Ascending aorta (tissue), 2 donors: ENCODE data around the gene CGB3. TPM values are rescaled to one million over a fixed set of nuclear protein-coding genes. Genes with fewer than 3 reads are reported as not detected.

Experiments used
- DNase-seq, 2 donors: peaks; one replicate each; pipeline ENCODE4 v3.0.0-alpha.2; 2019; ENCODE audit warnings: low spot score in 2 of 2
- H3K27ac ChIP-seq, 2 donors: fragments of 200-600 bp; sonication (generic); one replicate each; pipeline ENCODE4 v1.5.1; 2016 to 2017; ENCODE audit warnings: mild to moderate bottlenecking in 1 of 2
- H3K27me3 ChIP-seq: fragments of 200-600 bp; sonication (generic); one replicate; pipeline ENCODE4 v1.5.1; 2017
- H3K36me3 ChIP-seq, 2 donors: fragments of 200-600 bp; sonication (generic); one replicate each; pipeline ENCODE4 v1.5.1; 2016
- H3K4me1 ChIP-seq, 2 donors: fragments of 200-600 bp; sonication (generic); one replicate each; pipeline ENCODE4 v1.5.1; 2016 to 2017; ENCODE audit warnings: mild to moderate bottlenecking in 1 of 2
- H3K4me3 ChIP-seq, 2 donors: fragments of 200-600 bp; sonication (generic); one replicate each; pipeline ENCODE4 v1.5.1; 2016 to 2017; ENCODE audit warnings: mild to moderate bottlenecking in 1 of 2
- H3K9me3 ChIP-seq, 2 donors: fragments of 200-600 bp; sonication (generic); one replicate each; pipeline ENCODE4 v1.5.1; 2016
- intact Hi-C: fragments of 100-400 bp; cut with DNase I; formaldehyde crosslinking; loops from one replicate; pipeline ENCODE4 v1.15.1; 2023
- total RNA-seq: library from RNA; depleted of rRNA; stranded (reverse); fragments of >200 nt; gene quantifications from one replicate; pipeline ENCODE4 v1.1.0, GENCODE V29; 2016
- TF ChIP-seq, protein P1 (sequence below), 3 experiments: fragments of 200-600 bp in 2 of 3; fragments of 450-650 bp in 1 of 3; sonication (generic) in 2 of 3; IDR thresholded peaks; one replicate each; pipeline ENCODE4 v1.5.1; 2016 to 2019; ENCODE audit warnings: antibody characterized with exemption in 3 of 3, mild to moderate bottlenecking in 1 of 3, moderate library complexity in 1 of 3

CGB3 gene
- total RNA-seq, 1 donor from 2014 or later = not detected

DNA sequence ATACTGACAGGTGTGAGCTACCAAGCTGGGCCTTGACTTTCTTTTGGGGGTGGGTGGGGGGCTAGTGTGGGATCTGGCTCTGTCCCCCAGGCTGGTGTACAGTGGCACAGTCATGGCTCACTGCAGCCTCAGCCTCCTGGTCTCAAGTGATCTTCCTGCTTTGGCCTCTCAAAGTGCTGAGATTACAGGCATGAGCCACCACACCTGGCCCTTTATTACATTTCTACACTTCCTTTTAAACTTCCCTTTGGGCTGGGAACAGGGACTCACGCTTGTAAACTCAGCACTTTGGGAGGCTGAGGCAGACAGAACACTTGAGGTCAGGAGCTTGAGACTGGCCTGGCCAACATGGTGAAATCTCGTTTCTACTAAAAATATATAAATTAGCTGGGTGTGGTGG is 47.1 kb downstream of the CGB3 start:
- Histone ChIP-seq H3K27me3 (no peaks in the 10 kb centered on the region), H3K4me3 (no peak overlapping the region), H3K27ac (peak overlapping the region; percentile 86 to 93), H3K9me3 (no peaks in the 10 kb centered on the region), H3K4me1 (peaks cover 0 to 15% of the 10 kb centered on the region in 2 donors), H3K36me3 (peaks cover 37 to 54% of the 10 kb centered on the region in 2 donors)
- TF ChIP-seq, protein P1, sequence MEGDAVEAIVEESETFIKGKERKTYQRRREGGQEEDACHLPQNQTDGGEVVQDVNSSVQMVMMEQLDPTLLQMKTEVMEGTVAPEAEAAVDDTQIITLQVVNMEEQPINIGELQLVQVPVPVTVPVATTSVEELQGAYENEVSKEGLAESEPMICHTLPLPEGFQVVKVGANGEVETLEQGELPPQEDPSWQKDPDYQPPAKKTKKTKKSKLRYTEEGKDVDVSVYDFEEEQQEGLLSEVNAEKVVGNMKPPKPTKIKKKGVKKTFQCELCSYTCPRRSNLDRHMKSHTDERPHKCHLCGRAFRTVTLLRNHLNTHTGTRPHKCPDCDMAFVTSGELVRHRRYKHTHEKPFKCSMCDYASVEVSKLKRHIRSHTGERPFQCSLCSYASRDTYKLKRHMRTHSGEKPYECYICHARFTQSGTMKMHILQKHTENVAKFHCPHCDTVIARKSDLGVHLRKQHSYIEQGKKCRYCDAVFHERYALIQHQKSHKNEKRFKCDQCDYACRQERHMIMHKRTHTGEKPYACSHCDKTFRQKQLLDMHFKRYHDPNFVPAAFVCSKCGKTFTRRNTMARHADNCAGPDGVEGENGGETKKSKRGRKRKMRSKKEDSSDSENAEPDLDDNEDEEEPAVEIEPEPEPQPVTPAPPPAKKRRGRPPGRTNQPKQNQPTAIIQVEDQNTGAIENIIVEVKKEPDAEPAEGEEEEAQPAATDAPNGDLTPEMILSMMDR (IDR thresholded peaks at IDR 0.05) = no peak
- intact Hi-C loops = loop anchor here (5.0 kb wide), 1 partner anchor 340 kb away; the partner anchor contains the start of gene DBP
- no peak for DNase-seq

DNA sequence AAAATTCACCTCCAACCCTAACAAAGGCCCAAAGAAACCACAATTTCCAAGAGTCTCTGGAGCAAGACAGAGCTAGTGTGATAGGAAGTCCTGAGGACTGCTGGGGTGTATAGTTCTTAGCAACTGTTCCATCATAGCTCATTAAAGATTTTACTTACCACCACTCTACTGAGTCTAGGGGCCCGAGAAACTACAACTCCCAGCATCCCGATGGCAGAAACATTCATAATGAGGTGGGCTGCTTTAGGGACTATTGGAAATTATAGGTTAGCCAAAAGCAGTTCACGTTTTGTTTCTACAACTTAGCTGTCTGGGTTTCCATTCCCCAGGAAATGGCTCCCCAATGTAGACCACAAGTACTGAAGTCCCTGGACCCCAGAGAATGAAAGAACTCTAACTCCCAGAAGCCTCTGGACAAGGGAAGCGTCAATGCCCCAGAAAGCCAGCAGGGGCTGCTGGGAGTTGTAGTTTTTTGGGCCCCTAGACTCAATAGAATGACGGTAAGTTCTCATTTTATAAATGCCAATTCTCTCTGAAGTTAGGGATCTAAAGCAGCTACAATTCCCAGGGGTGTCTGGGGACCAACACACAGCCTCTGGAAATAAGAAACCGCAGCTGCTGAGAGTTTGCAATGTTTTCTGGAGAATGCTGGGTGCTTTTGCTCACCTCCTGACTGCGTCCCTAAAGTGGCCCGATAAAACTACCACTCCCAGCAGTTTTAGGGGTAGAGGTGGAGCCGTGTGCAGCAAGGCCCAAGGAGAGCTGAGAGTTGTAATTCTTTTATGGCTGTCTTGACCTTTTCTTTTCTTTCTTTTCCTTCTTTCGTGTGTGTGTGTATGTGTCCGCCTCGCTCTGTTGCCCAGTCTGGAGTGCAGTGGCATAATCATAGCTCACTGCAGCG is 47.9 kb downstream of the CGB3 start:
- no peaks in the 10 kb centered on the region for H3K27me3 ChIP-seq
- peaks cover 0 to 15% of the 10 kb centered on the region in 2 donors for H3K4me1 ChIP-seq
- no peak overlapping the region for H3K4me3 ChIP-seq
- intact Hi-C loops = loop anchor here (5.0 kb wide), 1 partner anchor 339 kb away; the partner anchor contains the start of gene DBP
- DNase-seq = no peak
- peak overlapping the region; percentile 14 to 93 for H3K27ac ChIP-seq
- peaks cover 31 to 53% of the 10 kb centered on the region in 2 donors for H3K36me3 ChIP-seq
- H3K9me3 ChIP-seq = no peaks in the 10 kb centered on the region
- TF ChIP-seq, protein P1 (IDR thresholded peaks at IDR 0.05) = no peak

Other genes starting within 250 kb of the CGB3 start
- gene BCAT2, start 213.3 kb downstream of the CGB3 start, total RNA-seq = 42.4 TPM
- 9.8 TPM for gene HSD17B14, start 187.8 kb downstream of the CGB3 start, total RNA-seq
- 237 TPM for gene PLEKHA4, start 155.7 kb downstream of the CGB3 start, total RNA-seq
- gene PPP1R15A, start 151.9 kb downstream of the CGB3 start, total RNA-seq = 142 TPM
- not detected for gene TULP2, start 125.6 kb downstream of the CGB3 start, total RNA-seq
- 505 TPM for gene NUCB1, start 124.0 kb downstream of the CGB3 start, total RNA-seq
- gene DHDH, start 90.6 kb downstream of the CGB3 start, total RNA-seq = not detected
- 182 TPM for gene BAX, start 69.5 kb downstream of the CGB3 start, total RNA-seq
- gene FTL, start 59.0 kb downstream of the CGB3 start, total RNA-seq = 7,736 TPM
- 21.8 TPM for gene GYS1, start 31.0 kb downstream of the CGB3 start, total RNA-seq
- gene RUVBL2, start 30.4 kb downstream of the CGB3 start, total RNA-seq = 106 TPM
- not detected for gene LHB, start 7.2 kb downstream of the CGB3 start, total RNA-seq
- not detected for gene CGB2, start 7.6 kb upstream of the CGB3 start, total RNA-seq
- not detected for gene CGB1, start 12.6 kb upstream of the CGB3 start, total RNA-seq
- gene CGB5, start 19.5 kb upstream of the CGB3 start, total RNA-seq = not detected
- not detected for gene CGB8, start 24.8 kb upstream of the CGB3 start, total RNA-seq
- gene CGB7, start 33.4 kb upstream of the CGB3 start, total RNA-seq = 10.2 TPM
- not detected for gene NTF4, start 40.5 kb upstream of the CGB3 start, total RNA-seq
- gene KCNA7, start 48.4 kb upstream of the CGB3 start, total RNA-seq = not detected
- gene SNRNP70, start 61.1 kb upstream of the CGB3 start, total RNA-seq = 185 TPM
- 42.1 TPM for gene LIN7B, start 90.0 kb upstream of the CGB3 start, total RNA-seq
- not detected for gene C19orf73, start 94.8 kb upstream of the CGB3 start, total RNA-seq
- gene PPFIA3, start 95.2 kb upstream of the CGB3 start, total RNA-seq = 33.3 TPM
- not detected for gene HRC, start 131.1 kb upstream of the CGB3 start, total RNA-seq
- 63.4 TPM for gene TRPM4, start 133.5 kb upstream of the CGB3 start, total RNA-seq